ENCODE data around the gene GLMP. TPM values are rescaled to one million over a fixed set of nuclear protein-coding genes. Genes with fewer than 3 reads are reported as not detected.

GLMP gene
- total and polyA plus RNA-seq, 9 donors, result 20.2 to 47.9 (median 33.0) TPM

GRCh38 chr1:156266051-156266450 lies 29.4 kb downstream of the GLMP start:
- Histone ChIP-seq H3K9me3 (no peaks in the 10 kb centered on the region), H3K4me1 (ENCODE audit: insufficient read depth) (no peaks in the 10 kb centered on the region), H3K27ac (no peak overlapping the region), H3K27me3 (no peaks in the 10 kb centered on the region), H3K4me3 (no peak overlapping the region), H3K36me3 (no peaks in the 10 kb centered on the region)
- TF ChIP-seq EP300 (IDR thresholded peaks at IDR 0.05), result no peak
- TF ChIP-seq CTCF (IDR thresholded peaks at IDR 0.05), result no peak
- TF ChIP-seq POLR2A (IDR thresholded peaks at IDR 0.05), result no peak
- intact Hi-C loops (cut with DNase I), result no loop called here
- DNase-seq, result no peak
- WGBS, 3 donors, result 79 to 95% (median 87%) methylated on average over 13 of the region's 13 CpGs

GRCh38 chr1:156263288-156263655 lies 32.2 kb downstream of the GLMP start:
- H3K4me3 ChIP-seq, result no peak overlapping the region
- H3K36me3 ChIP-seq, result no peaks in the 10 kb centered on the region
- intact Hi-C loops (cut with DNase I), result no loop called here
- TF ChIP-seq POLR2A (IDR thresholded peaks at IDR 0.05), result no peak
- TF ChIP-seq EP300 (IDR thresholded peaks at IDR 0.05), result no peak
- no peak for TF ChIP-seq CTCF (IDR thresholded peaks at IDR 0.05)
- H3K4me1 ChIP-seq (ENCODE audit: insufficient read depth), result no peaks in the 10 kb centered on the region
- no peaks in the 10 kb centered on the region for H3K27me3 ChIP-seq
- no peak overlapping the region for H3K27ac ChIP-seq
- no peaks in the 10 kb centered on the region for H3K9me3 ChIP-seq
- 84 to 91% (median 90%) methylated on average over 9 of the region's 9 CpGs for WGBS, 3 donors
- DNase-seq, result no peak

GRCh38 chr1:156262461-156263287 lies 32.8 kb downstream of the GLMP start:
- DNase-seq, result no peak
- Histone ChIP-seq H3K27ac (no peak overlapping the region), H3K4me1 (ENCODE audit: insufficient read depth) (no peaks in the 10 kb centered on the region), H3K4me3 (no peak overlapping the region), H3K36me3 (no peaks in the 10 kb centered on the region), H3K27me3 (no peaks in the 10 kb centered on the region), H3K9me3 (no peaks in the 10 kb centered on the region)
- no peak for TF ChIP-seq EP300 (IDR thresholded peaks at IDR 0.05)
- no peak for TF ChIP-seq POLR2A (IDR thresholded peaks at IDR 0.05)
- no peak for TF ChIP-seq CTCF (IDR thresholded peaks at IDR 0.05)
- intact Hi-C loops (cut with DNase I), result no loop called here
- 57 to 64% (median 62%) methylated on average over 9 of the region's 9 CpGs for WGBS, 3 donors

GRCh38 chr1:156260896-156261295 lies 34.6 kb downstream of the GLMP start:
- H3K27ac ChIP-seq, result no peak overlapping the region
- H3K9me3 ChIP-seq, result no peaks in the 10 kb centered on the region
- DNase-seq, result no peak
- intact Hi-C loops (cut with DNase I), result no loop called here
- no peak for TF ChIP-seq CTCF (IDR thresholded peaks at IDR 0.05)
- TF ChIP-seq EP300 (IDR thresholded peaks at IDR 0.05), result no peak
- no peak for TF ChIP-seq POLR2A (IDR thresholded peaks at IDR 0.05)
- no peaks in the 10 kb centered on the region for H3K27me3 ChIP-seq
- H3K4me3 ChIP-seq, result no peak overlapping the region
- H3K36me3 ChIP-seq, result no peaks in the 10 kb centered on the region
- H3K4me1 ChIP-seq (ENCODE audit: insufficient read depth), result no peaks in the 10 kb centered on the region
- 81 to 93% (median 89%) methylated on average over 2 of the region's 2 CpGs for WGBS, 3 donors

Data from ovary (tissue), 9 donors.